AG09309 (cell line): ENCODE measurements around the gene ASXL1.

Experiments
- DNase-seq: peaks from one replicate; pipeline ENCODE4 v3.0.0-alpha.2; 2010; ENCODE audit warnings: low read depth
- H3K4me3 ChIP-seq: 2 replicates; pipeline ENCODE4 v1.5.1; 2011; ENCODE audit warnings: mild to moderate bottlenecking, low read depth, low read length, moderate library complexity; ENCODE audit not compliant: control insufficient read depth
- CTCF ChIP-seq: IDR thresholded peaks from 2 replicates; pipeline ENCODE4 v1.5.1; 2011; ENCODE audit warnings: mild to moderate bottlenecking, low read depth, low read length, inconsistent platforms; ENCODE audit not compliant: insufficient read depth, control insufficient read depth; ENCODE audit errors: missing control alignments

The ASXL1 gene

GRCh38 chr20:32356622-32357374 lies 1.3 kb upstream of the ASXL1 start:
- no peak for TF ChIP-seq CTCF
- DNase-seq, result no peak
- no peak overlapping the region; the same call in 1 of the 2 replicates for H3K4me3 ChIP-seq

GRCh38 chr20:32357375-32357868 lies 709 bp upstream of the ASXL1 start:
- peak overlapping the region; percentile 98 for H3K4me3 ChIP-seq
- no peak for DNase-seq
- no peak for TF ChIP-seq CTCF

- no peak for TF ChIP-seq CTCF
- no peak for DNase-seq
- H3K4me3 ChIP-seq, result peak overlapping the region; percentile 98
Observed at GRCh38 chr20:32358632-32358882, 426 bp downstream of the ASXL1 start.

GRCh38 chr20:32358883-32359632 lies 927 bp downstream of the ASXL1 start:
- DNase-seq, result no peak
- H3K4me3 ChIP-seq, result peak overlapping the region; percentile 98
- TF ChIP-seq CTCF, result no peak

GRCh38 chr20:32359633-32360332 lies 1.7 kb downstream of the ASXL1 start:
- TF ChIP-seq CTCF, result no peak
- H3K4me3 ChIP-seq, result peak overlapping the region; percentile 98
- no peak for DNase-seq

- peak overlapping the region; percentile 98 for H3K4me3 ChIP-seq
- no peak for DNase-seq
- no peak for TF ChIP-seq CTCF
Observed at GRCh38 chr20:32360333-32360634, 2.2 kb downstream of the ASXL1 start.
